ENCODE data around the gene ANXA2R.

The ANXA2R gene

GRCh38 chr5:43016217-43016779 is 23.8 kb downstream of the ANXA2R start:
- no peak for TF ChIP-seq CTCF (IDR thresholded peaks at IDR 0.05; ENCODE audit: low read depth, low read length, missing control alignments)
- no peak overlapping the region for H3K4me3 ChIP-seq (replicated peaks; ENCODE audit: low read depth, low read length)
- DNase-seq (ENCODE audit: extremely low read depth, low read depth), result no peak

GRCh38 chr5:43014522-43014921 is 25.6 kb downstream of the ANXA2R start:
- no peak for TF ChIP-seq CTCF (IDR thresholded peaks at IDR 0.05; ENCODE audit: low read depth, low read length, missing control alignments)
- no peak for DNase-seq (ENCODE audit: extremely low read depth, low read depth)
- no peak overlapping the region for H3K4me3 ChIP-seq (replicated peaks; ENCODE audit: low read depth, low read length)

GRCh38 chr5:43010935-43011315 is 29.2 kb downstream of the ANXA2R start:
- DNase-seq (ENCODE audit: extremely low read depth, low read depth), result no peak

GRCh38 chr5:43008363-43009153 is 31.6 kb downstream of the ANXA2R start:
- H3K4me3 ChIP-seq (replicated peaks; ENCODE audit: low read depth, low read length), result peak overlapping the region; percentile 41
- DNase-seq (ENCODE audit: extremely low read depth, low read depth), result peak; percentile 80
- no peak for TF ChIP-seq CTCF (IDR thresholded peaks at IDR 0.05; ENCODE audit: low read depth, low read length, missing control alignments)

More at GRCh38 chr5:43010935-43011315, 29.2 kb downstream of the ANXA2R start:
- no peak overlapping the region for H3K4me3 ChIP-seq (replicated peaks; ENCODE audit: low read depth, low read length)
- TF ChIP-seq CTCF (IDR thresholded peaks at IDR 0.05; ENCODE audit: low read depth, low read length, missing control alignments), result no peak

- no peak for TF ChIP-seq CTCF (IDR thresholded peaks at IDR 0.05; ENCODE audit: low read depth, low read length, missing control alignments)
- H3K4me3 ChIP-seq (replicated peaks; ENCODE audit: low read depth, low read length), result peak overlapping the region; percentile 41
- no peak for DNase-seq (ENCODE audit: extremely low read depth, low read depth)
Observed at GRCh38 chr5:43007911-43008362, 32.2 kb downstream of the ANXA2R start.

- peak; percentile 79 for DNase-seq (ENCODE audit: extremely low read depth, low read depth)
- peak overlapping the region; percentile 41 for H3K4me3 ChIP-seq (replicated peaks; ENCODE audit: low read depth, low read length)
- no peak for TF ChIP-seq CTCF (IDR thresholded peaks at IDR 0.05; ENCODE audit: low read depth, low read length, missing control alignments)
Observed at GRCh38 chr5:43007246-43007910, 32.7 kb downstream of the ANXA2R start.
